ENCODE measurements around the gene RXRA.

The RXRA gene

DNA sequence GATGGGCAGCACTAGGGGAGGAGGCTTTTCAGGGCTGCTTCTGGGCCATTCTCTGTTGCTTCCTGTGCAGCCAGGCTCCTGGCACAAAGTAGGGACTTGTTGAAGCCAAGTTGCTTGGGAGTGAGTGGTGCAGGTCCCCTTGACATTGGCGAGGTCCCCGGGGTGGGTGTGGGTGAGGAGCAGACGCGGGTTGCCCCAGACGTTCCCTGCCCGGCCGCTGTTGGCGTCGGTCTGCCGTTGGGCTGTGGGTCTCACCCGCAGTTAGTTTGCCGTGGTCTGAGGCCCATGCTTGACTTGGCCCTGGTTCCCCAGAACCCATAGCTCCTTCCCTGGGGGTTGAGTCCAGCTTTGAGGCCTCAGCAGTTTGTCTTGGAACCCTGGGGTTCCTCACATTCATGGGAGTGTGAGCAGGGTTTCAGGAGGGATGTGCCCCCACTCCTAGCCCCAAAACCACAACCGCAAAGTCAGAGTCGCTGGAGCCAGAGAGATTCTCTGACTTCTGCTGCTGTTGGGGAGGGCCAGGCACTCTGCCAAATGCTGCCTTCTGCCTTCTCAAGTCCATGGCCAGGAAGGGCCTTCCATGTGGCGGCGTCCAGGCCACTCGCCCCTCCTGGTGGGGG, 77.5 kb downstream of the RXRA start:
- peak; percentile 58 to 59 for DNase-seq

DNA sequence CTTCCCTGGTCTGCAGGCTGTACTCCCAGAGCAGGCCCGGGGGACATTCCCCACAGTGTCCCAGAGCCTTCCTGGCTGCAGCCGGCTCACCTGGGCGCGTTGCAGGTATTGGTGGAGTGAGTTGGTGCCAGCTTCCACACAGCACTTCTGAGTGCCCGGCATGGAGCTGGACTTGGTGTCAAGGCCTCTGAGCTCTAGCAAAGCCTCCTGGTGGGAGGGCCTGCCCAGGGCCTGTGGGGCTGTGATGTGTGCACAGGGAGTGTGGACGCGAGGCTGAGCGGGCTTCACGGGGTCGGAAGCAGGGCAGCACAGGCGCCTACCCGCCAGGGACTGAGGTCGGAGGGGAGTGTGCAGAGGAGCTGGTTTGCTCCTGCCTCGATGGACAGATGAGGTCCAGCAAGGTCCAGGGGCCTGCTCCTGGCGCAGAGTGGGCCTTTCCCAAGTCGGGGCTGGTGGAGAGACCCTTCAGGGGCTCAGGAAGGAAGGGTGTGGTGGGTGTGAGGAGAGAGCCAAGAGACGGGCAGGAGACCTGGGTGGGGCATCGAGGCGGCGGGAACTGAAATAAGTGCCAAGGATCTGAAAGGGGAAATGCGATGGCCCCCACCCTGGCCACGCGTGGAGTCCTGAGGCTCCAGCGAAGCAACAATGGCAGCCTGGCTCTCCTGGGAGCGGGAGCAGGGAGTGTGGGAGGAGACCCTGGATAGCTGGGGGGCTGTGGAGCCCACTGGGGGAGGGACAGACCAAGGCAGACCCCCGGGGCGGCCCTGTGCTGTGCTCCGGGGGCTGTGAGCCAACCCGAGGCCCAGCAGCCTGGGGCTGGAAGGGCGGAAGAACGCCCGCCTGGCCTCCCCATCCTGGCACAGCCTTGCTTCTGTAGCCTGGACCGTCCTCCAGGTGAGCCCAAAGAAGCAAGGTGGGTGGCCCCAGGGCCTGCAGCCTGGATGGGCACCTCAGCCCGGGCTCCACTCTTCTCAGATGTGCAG, 78.4 kb downstream of the RXRA start:
- no peak for DNase-seq

- DNase-seq = no peak
These were observed 79.3 kb downstream of the RXRA start for GRCh38 chr9:134405527-134405926.

- DNase-seq = no peak
These were observed 80.3 kb downstream of the RXRA start for GRCh38 chr9:134406366-134407120.

DNA sequence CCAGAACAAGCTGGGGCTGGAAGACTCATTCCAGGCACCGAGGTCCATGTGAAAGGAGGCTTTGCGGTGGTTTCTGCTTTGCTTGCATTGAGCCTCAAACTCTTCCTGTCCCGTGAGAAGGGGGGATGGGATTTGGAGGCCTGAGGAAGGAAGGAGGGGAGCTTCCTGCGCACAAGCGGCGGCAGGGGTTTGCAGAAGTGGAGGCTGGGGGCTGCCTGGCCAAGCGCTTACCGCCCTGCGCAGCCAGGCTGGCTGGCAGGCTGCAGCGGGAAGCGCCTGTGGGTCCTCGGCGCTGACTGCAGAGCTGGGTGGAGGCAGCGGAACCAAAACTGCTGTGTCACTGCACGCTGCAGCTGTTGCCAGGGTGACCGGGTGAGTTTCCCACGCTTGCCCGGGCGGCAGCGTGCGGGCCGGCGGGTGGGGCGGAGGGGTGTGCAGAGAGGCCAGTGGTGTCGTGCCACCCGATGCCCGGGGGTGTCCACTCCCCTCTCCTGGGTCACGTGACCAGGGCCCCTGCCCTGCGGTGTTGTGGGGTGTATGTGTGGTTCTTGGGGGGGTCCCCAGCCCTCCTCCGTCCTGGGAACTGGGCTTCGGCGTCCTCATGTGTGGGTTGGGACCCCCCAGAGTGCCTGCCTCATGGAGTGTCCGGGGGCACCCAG, 81.0 kb downstream of the RXRA start:
- DNase-seq = peak; percentile 78 to 85

GRCh38 chr9:134408389-134408788, 82.1 kb downstream of the RXRA start:
- DNase-seq = no peak

GRCh38 chr9:134408939-134409737, 82.9 kb downstream of the RXRA start:
- DNase-seq = no peak

GRCh38 chr9:134410071-134410834, 84.0 kb downstream of the RXRA start:
- no peak for DNase-seq

- no peak for DNase-seq
These were observed 84.6 kb downstream of the RXRA start for GRCh38 chr9:134410835-134411217.

DNA sequence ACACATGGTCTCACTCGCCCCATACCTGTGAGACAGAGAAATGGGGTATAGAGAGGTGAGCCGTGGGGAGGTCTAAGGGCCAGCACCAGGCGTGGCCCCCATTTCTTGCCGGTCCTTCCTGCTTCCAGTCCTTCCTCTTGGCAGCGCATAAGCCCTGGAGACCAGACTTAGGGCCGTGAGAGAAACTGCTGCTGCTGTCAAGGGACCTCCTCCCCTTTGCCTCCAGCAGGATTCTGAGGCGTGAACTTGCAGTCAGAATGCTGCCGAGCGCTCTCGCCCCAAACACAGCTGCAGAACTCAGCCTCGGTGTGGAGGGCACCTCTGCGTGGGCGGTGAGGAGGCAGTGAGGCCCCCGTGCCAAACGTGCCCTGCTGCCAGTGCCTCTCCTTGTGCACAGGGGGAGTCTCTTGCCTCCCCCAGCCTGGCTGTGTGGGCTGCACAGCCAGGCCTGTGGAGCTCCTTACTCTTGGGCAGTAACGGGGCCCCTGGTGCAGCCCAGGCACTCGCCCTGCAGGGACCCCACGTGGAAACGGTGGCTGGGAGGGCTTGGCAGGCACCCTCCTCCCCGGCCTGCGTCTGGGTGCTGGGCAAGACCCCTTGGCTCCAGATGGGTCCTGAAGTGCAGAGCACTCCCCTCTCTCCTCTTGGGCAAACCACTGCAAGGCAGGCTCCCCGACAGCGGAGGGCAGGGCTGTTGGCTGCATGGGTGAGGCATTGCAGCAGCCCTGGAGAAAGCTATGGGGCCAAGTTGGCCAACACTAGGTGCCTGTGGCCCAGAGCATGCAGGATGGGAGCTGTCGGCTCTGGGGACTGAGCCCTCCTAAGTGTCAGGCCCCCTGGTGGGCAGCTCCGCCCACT, 85.4 kb downstream of the RXRA start:
- no peak for DNase-seq

- DNase-seq = no peak
These were observed 86.0 kb downstream of the RXRA start for GRCh38 chr9:134412298-134412711.

GRCh38 chr9:134413112-134413715, 87.0 kb downstream of the RXRA start:
- DNase-seq = no peak

DNA sequence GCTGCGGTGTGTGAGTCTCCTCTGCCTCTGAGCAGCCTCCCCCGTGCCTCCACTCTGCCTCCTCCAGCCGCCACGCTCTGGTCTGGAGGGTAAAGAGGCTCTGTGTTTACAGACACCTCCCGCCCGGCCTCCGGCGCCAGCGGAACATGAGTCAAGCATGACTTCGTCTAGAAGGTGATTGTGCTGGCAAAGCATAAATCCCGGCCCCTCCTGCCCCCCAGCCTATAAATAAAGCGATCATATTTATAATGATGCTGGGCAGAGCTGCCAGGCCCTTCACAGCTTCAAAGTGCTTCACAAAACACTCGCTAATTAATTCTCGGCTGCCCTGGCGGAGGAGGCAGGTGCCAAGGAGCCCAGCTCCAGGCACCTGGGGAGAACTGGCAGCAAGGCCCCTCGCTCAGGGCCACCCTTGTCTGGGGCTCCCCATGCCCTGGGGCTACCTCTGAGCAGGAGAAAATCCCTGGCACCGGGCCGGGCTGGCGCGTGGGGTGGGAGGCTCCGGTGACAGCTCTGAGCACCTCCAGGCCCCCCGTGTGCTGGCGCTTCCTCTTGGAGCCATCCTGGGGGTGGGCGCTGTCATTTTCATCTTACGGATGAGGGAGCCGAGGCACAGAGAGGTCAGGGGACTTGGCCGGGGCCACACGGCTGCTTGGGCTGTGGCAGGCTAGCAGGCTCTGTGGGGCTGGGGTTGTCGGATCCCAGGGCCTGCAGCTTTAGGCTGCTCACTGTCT, 87.8 kb downstream of the RXRA start:
- no peak for DNase-seq

DNA sequence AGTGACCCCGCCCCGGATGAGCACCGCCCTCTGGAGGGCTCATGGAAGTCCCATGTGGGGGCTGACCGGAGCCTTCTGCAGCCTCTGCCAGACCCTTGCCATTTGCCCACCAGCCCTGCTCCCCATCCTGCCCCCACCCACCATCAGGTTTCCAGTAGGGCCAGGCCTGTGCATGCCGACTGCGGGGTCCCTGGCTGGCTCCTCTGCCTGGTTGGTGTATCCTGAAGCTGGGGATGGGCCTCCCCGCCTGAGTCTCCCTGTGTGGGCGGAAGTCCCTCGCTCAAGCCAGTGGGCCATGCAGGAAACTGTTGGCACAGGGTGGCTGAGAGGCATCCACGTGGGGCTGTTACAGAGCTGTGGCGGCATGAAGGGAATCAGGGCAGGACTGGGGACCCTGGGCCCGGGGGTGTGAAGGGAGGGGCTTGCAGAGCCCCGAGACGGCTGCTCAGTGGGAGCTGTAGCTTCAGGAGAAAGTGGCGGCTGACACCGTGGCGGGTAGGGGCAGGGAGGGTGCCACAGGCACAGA, 88.7 kb downstream of the RXRA start:
- no peak for DNase-seq

GRCh38 chr9:134416385-134417015, 90.2 kb downstream of the RXRA start:
- DNase-seq = no peak

DNA sequence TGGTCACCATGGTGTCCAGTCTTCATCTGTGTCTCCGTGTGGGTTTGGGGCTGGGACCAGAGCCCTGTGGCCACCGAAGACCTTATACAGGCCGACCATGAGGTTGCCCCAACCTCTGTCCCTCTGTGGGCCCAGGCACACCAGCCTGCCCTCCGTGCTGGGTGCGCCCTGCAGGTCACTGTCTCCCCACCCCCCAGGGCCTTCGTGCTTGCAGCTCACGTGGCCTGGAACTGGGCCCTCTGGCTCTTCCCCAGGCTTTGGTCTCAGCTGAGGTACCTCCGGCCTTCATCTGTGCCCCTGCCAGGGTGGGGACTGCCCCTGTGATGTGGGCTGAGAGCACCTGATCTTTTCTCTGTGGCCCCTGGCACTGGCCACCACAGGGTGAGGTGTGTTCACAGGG, 92.1 kb downstream of the RXRA start:
- DNase-seq = no peak

DNA sequence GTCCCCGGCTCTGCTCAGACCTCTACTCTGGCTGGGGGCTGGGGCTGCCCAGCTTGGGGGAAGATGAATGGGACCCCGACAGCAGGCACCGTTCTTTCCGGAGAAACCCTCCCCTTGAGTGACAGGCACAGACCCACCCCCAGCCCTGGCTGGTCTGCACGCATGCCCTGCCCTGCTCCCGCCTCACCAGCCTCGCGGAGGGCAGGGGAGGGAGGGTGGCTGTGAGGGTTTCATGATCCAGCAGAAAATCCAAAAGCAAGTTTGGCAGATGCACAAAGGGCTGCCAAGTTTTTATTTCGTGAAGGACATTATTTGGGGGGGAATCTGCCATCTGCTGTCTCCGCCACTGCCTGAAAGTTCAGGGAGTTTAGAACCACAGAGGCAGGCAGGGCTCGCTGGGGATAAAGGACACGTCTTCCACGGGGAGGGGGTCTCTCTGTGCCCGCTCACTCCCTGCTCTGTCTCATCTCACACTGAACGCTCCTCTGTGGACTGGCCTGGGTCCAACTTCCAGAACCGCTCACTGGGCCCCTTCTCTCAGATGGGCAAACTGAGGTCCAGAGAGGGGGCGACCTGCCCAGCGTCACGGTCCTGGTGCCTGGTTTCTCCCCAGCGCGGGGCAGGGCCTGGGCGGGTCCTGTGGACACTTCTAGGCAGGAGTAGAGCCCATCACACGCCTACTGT, 92.9 kb downstream of the RXRA start:
- DNase-seq = no peak

DNA sequence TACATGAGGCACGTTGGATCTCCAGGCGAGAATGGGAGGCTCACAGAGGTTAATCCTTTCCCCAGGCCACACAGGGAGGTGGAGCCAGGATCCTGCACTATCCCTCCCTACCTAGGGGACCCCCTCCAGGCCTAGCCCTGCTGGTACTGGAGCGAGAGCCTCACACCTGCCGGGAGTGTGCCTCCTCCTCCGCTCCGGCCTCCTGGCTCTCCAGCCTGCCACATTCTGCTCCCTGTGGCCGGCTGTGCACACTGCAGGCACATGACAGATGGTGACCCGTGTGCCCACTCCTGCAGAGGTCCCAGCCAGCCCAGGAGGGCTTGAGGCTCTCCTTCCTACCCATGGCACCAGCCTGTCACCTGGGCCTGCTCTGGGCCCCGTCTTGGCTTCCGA, 93.4 kb downstream of the RXRA start:
- DNase-seq = no peak
